Smooth muscle cell (in vitro differentiated cells): ENCODE measurements around the gene TRAT1. TPM values are rescaled to one million over a fixed set of nuclear protein-coding genes. Genes with fewer than 3 reads are reported as not detected.

Experiments
- DNase-seq: peaks from one replicate; lab custom pipeline; 2025; ENCODE audit not compliant: unreplicated experiment; lab: John Stamatoyannopoulos, UW
- H2AFZ ChIP-seq: fragments of 200-600 bp; sonication (generic); 2 replicates; pipeline ENCODE4 v1.6.0; 2016; ENCODE audit warnings: antibody characterized with exemption, low read depth, mild to moderate bottlenecking
- H3F3A ChIP-seq: fragments of 200-600 bp; sonication (generic); 2 replicates; pipeline ENCODE4 v1.6.0; 2017; ENCODE audit warnings: antibody characterized with exemption, low read depth
- H3K27ac ChIP-seq: fragments of 200-600 bp; sonication (generic); 2 replicates; pipeline ENCODE4 v1.5.1; 2016; ENCODE audit warnings: low read depth, mild to moderate bottlenecking
- H3K27me3 ChIP-seq: fragments of 200-600 bp; sonication (generic); 2 replicates; pipeline ENCODE4 v1.6.1; 2016; ENCODE audit warnings: low read depth, mild to moderate bottlenecking
- H3K36me3 ChIP-seq: fragments of 200-600 bp; sonication (generic); 2 replicates; pipeline ENCODE4 v1.5.1; 2016; ENCODE audit warnings: low read depth
- H3K4me1 ChIP-seq: fragments of 200-600 bp; sonication (generic); 2 replicates; pipeline ENCODE4 v1.5.1; 2016; ENCODE audit warnings: low read depth
- H3K4me2 ChIP-seq: fragments of 200-600 bp; sonication (generic); 2 replicates; pipeline ENCODE4 v1.6.0; 2016; ENCODE audit warnings: mild to moderate bottlenecking
- H3K4me3 ChIP-seq: fragments of 200-600 bp; sonication (generic); 2 replicates; pipeline ENCODE4 v1.5.1; 2016; ENCODE audit warnings: mild to moderate bottlenecking
- H3K79me2 ChIP-seq: fragments of 200-600 bp; sonication (generic); 2 replicates; pipeline ENCODE4 v1.6.0; 2016; ENCODE audit warnings: low read depth, mild to moderate bottlenecking
- H3K9ac ChIP-seq: fragments of 200-600 bp; sonication (generic); 2 replicates; pipeline ENCODE4 v1.6.0; 2016; ENCODE audit warnings: low read depth
- H3K9me3 ChIP-seq: fragments of 200-600 bp; sonication (generic); replicated peaks from 2 replicates; pipeline ENCODE4 v1.5.1; 2016; ENCODE audit warnings: low read depth
- H4K20me1 ChIP-seq: fragments of 200-600 bp; sonication (generic); 2 replicates; pipeline ENCODE4 v1.6.0; 2016; ENCODE audit warnings: low read depth
- WGBS: methylation state at CpG from one replicate; pipeline ENCODE4 v1.1.7; 2016; ENCODE audit warnings: low lambda C conversion rate; 5-methylcytosine and 5-hydroxymethylcytosine counted together
- polyA plus RNA-seq: library from polyadenylated mRNA; unstranded; fragments of >200 nt; fragmentation: Nextera tagmentation; extraction: Ambion mirVana; gene quantifications from 2 replicates; pipeline ENCODE4 v1.2.1, GENCODE V29; 2016
- total RNA-seq: library from RNA; depleted of rRNA; stranded (reverse); fragments of >200 nt; gene quantifications from 2 replicates; pipeline ENCODE4 v1.2.3, GENCODE V29; 2014
- TF ChIP-seq, protein P1 (sequence below): fragments of 200-600 bp; sonication (generic); IDR thresholded peaks from 2 replicates; pipeline ENCODE4 v1.5.1; 2017; ENCODE audit warnings: borderline replicate concordance, mild to moderate bottlenecking, antibody characterized with exemption; ENCODE audit not compliant: insufficient read depth, poor library complexity, severe bottlenecking

TRAT1 gene
- total and polyA plus RNA-seq, 2 experiments from 2014 or later: not detected

GRCh38 chr3:108887777-108888176, 65.2 kb downstream of the TRAT1 start:
- Histone ChIP-seq H3K27me3 (no peaks in the 10 kb centered on the region), H3K4me1 (no peaks in the 10 kb centered on the region), H3K4me2 (no peak overlapping the region), H3K9me3 (no peaks in the 10 kb centered on the region), H3F3A (no peaks in the 10 kb centered on the region), H3K36me3 (no peaks in the 10 kb centered on the region), H4K20me1 (no peaks in the 10 kb centered on the region), H3K79me2 (no peaks in the 10 kb centered on the region), H2AFZ (no peak overlapping the region), H3K4me3 (no peak overlapping the region), H3K9ac (no peak overlapping the region), H3K27ac (no peak overlapping the region)
- TF ChIP-seq, protein P1, sequence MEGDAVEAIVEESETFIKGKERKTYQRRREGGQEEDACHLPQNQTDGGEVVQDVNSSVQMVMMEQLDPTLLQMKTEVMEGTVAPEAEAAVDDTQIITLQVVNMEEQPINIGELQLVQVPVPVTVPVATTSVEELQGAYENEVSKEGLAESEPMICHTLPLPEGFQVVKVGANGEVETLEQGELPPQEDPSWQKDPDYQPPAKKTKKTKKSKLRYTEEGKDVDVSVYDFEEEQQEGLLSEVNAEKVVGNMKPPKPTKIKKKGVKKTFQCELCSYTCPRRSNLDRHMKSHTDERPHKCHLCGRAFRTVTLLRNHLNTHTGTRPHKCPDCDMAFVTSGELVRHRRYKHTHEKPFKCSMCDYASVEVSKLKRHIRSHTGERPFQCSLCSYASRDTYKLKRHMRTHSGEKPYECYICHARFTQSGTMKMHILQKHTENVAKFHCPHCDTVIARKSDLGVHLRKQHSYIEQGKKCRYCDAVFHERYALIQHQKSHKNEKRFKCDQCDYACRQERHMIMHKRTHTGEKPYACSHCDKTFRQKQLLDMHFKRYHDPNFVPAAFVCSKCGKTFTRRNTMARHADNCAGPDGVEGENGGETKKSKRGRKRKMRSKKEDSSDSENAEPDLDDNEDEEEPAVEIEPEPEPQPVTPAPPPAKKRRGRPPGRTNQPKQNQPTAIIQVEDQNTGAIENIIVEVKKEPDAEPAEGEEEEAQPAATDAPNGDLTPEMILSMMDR: no peak
- no peak for DNase-seq
- 68% methylated on average over 2 of the region's 2 CpGs for WGBS

- no peaks in the 10 kb centered on the region for H3K4me1 ChIP-seq
- H3K4me2 ChIP-seq: no peak overlapping the region
- TF ChIP-seq, protein P1: no peak
- 87% methylated on average over 3 of the region's 3 CpGs for WGBS
- no peaks in the 10 kb centered on the region for H3K9me3 ChIP-seq
- H3K27me3 ChIP-seq: no peaks in the 10 kb centered on the region
- no peaks in the 10 kb centered on the region for H4K20me1 ChIP-seq
- no peaks in the 10 kb centered on the region for H3K36me3 ChIP-seq
- H3K4me3 ChIP-seq: no peak overlapping the region
- H3K79me2 ChIP-seq: no peaks in the 10 kb centered on the region
- no peaks in the 10 kb centered on the region for H3F3A ChIP-seq
- no peak overlapping the region for H2AFZ ChIP-seq
- no peak overlapping the region for H3K27ac ChIP-seq
- no peak overlapping the region for H3K9ac ChIP-seq
- DNase-seq: no peak
Measured at GRCh38 chr3:108891833-108892232, 69.2 kb downstream of the TRAT1 start.

DNA sequence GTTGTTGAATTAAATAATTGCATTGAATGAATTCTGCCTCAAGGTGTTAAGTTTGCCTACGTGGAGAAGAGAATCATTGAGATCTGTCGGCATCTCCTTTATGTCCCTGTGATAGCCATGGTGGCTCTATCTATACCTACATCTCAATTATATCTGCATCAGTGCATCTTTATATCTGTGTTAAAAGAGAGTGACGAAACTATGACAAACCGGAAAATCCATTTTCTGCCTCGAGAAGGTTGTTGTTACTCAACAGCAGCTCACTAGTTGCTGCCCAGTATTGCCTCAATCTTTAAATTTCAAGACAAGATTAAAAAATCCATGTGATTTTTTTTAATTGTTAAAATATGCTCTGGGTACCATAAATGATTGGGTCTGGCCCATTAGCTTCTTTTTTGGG, 72.4 kb downstream of the TRAT1 start:
- H3F3A ChIP-seq: no peaks in the 10 kb centered on the region
- no peaks in the 10 kb centered on the region for H3K36me3 ChIP-seq
- H3K4me2 ChIP-seq: no peak overlapping the region

DNA sequence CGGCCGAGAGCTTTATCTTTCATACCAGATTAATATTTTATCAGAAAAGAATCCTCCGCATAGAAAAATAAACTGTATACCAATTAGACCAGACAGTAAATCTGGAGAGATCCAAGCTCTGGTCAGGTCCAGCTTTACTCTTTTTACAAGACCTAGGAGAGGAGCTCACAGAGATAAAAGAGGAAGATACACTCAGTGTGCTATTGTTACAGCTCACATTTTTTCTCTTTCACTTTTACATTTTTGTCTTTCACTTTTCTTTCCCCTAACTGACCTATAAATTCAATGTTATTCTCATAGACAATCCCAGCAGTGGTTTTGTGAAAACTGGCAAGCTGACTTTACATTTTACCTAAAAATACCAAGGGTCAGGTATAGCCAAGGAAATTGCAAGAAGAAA, 75.3 kb downstream of the TRAT1 start:
- H3K27ac ChIP-seq: no peak overlapping the region

More for the DNA sequence above, 72.4 kb downstream of the TRAT1 start:
- H2AFZ ChIP-seq: no peak overlapping the region
- H3K4me3 ChIP-seq: no peak overlapping the region
- WGBS: 89% methylated on average over 5 of the region's 5 CpGs
- H3K9me3 ChIP-seq: no peaks in the 10 kb centered on the region
- DNase-seq: no peak
- H4K20me1 ChIP-seq: no peaks in the 10 kb centered on the region
- no peaks in the 10 kb centered on the region for H3K4me1 ChIP-seq
- H3K9ac ChIP-seq: no peak overlapping the region
- no peaks in the 10 kb centered on the region for H3K79me2 ChIP-seq
- H3K27ac ChIP-seq: no peak overlapping the region
- no peaks in the 10 kb centered on the region for H3K27me3 ChIP-seq
- TF ChIP-seq, protein P1: no peak

More for the DNA sequence above, 75.3 kb downstream of the TRAT1 start:
- Histone ChIP-seq H3K4me1 (no peaks in the 10 kb centered on the region), H2AFZ (no peak overlapping the region), H3K27me3 (no peaks in the 10 kb centered on the region), H3K4me2 (no peak overlapping the region), H3K36me3 (no peaks in the 10 kb centered on the region), H4K20me1 (no peaks in the 10 kb centered on the region), H3K9ac (no peak overlapping the region), H3F3A (no peaks in the 10 kb centered on the region), H3K9me3 (no peaks in the 10 kb centered on the region), H3K4me3 (no peak overlapping the region), H3K79me2 (no peaks in the 10 kb centered on the region)
- DNase-seq: no peak
- 94% methylated on average over 3 of the region's 3 CpGs for WGBS
- TF ChIP-seq, protein P1: no peak
